ENCODE measurements around the gene CST3.
"Not testable (repeated sequence)": the region's sequence is repeated elsewhere in the genome, so short reads cannot be mapped to it uniquely, and the experiment has no call there.

Gene CST3

GRCh38 chr20:23627501-23627900, 10.3 kb downstream of the CST3 start:
- DNase-seq: no peak

DNA sequence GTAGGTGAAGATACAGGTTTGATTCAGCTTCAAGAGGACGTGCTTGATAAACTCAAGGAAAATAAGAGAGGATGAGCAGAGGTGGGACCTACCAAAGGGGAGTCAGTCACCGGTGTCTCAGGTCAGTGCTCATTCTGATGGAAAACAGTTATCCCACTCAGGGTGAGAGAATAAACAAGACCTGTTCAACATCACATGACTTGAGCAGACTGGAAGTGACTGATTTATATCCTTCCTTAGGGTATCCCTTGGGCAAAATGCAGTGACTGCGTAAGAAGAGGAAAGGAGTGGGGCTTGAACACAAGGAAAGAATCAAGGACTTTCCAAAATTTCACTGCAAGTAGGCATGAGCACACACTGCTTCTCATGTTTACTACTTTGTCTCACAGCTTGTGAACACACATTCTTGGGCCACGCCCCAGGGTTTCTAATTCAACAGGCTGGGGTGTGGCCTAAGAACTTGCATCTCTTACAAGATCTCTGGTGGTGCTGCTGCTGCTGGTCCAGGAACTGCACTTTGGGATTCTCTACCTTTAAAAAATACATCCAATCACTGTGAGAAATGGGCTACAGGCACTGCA, 11.6 kb downstream of the CST3 start:
- DNase-seq: no peak

DNA sequence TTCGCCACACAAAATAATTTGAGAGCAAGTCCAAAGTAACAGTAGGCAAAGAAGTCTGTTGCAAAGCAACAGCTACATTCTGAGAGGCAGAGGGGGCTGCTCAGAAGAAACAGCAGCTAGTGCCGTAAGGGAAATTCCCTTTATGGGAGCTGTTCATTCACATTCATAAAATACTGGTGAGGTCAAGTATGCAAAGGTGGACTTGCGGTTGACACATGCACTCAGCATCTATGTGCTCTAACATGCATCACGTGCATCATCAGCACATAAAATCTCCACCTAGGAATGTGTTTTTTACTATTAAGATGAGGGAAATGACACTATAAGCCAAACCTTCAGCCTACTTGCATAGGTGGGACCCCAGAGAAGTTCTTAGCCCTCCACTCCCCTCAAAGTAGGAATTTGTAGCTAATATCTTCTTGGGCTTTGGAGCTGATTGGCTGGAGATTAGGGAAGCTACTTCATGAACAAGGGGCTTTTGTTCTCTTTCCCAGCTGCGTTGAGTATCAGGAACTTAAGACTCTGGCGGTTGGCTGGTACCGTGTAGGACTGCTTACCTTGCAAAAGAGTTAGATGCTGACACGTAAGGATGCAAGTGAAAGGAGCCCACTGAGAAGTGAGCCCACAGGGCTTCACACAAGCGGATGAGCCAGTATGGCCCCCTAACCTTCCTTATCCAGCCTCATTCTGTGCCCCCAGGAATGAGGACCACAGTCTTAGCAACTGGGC, 12.4 kb downstream of the CST3 start:
- no peak for DNase-seq

DNA sequence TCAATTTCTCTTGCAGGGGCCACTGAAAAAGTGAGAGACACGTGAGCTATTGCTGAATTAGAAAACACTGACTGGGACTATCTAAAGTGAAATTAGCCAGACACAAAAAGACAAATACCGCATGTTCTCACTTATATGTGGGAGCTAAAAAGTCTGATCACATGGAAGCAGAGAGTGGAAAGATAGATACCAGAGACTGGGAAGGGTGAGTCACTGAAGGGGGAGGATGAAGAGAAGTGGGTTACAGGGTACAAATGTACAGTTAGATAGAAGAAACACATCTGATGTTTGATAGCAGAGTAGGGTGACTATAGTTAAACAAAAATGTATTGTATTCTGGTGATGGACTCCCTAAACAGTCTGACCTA, 13.4 kb downstream of the CST3 start:
- no peak for DNase-seq

DNA sequence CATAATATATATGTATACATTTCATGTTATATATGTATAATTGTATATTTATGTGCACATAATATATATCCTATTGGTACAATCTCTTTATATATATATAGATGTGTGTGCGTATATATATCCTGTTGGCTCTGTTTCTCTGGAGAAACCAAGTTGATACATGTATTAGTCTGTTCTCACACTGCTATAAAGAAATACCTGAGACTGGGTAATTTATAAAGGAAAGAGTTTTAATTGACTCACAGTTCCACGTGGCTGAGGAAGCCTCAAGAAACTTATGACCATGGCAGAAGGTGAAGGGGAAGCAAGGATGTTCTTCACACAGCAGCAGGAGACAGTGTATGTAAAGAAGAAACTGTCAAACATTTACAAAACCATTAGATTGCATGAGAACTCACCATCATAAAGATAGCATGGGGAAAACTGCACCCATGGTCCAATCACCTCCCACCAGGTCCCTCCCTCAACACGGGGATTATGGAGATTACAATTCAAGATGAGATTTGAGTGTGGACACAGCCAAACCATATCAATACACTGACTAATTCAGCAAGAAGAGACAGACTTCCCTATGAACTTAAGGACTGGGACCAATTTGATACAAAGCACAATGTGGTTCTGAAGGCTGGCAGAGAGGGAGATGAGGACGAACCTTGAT, 14.0 kb downstream of the CST3 start:
- no peak for DNase-seq

- DNase-seq: no peak
These were observed 14.9 kb downstream of the CST3 start for GRCh38 chr20:23622839-23623343.

- not testable (repeated sequence) for DNase-seq
These were observed 15.4 kb downstream of the CST3 start for GRCh38 chr20:23622401-23622800.

DNA sequence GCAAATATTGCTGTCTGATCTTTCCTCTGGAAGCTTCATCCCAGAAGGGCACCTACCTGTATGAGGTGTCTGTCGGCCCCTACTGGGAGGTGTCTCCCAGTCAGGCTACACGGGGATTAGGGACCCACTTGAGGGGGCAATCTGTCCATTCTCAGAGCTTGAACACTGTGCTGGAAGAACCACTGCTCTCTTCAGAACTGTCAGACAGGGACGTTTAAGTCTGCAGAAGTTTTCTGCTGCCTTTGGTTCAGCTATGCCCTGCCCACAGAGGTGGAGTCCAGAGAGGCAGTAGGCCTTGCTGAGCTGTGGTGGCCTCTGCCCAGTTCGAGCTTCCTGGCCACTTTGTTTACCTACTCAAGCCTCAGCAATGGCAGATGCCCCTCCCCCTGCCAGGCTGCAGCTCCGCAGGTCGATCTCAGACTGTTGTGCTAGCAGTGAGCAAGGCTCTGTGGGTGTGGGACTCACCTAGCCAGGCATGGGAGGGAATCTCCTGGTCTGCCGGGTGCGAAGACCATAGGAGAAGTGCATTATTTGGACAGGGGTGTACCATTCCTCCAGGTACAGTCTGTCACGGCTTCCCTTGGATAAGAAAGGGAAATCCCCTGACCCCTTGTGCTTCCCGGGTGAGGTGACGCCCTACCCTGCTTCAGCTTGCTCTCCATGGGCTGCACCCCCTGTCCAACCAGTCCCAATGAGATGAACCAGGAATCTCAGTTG, 16.9 kb downstream of the CST3 start:
- DNase-seq: not testable (repeated sequence)

DNA sequence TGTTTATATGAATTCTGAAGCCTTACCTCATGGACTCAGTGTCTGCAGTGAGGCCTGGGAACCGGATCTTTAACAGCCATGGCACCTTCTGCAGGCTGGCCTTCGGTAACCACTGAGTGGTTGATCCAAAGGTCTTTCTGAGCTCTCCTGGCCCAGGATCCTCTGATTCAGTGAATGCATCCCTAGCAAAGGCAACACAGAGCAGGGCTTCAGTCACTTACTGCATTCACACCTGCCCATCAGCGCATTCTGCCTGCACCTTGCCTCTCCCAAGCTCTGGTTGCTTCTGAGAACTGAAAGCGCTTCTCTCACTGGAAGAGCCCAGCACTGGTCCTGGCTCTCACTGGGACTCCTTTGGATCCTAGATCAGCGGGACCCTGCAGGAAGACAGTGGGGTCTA, 23.6 kb downstream of the CST3 start:
- DNase-seq: no peak

GRCh38 chr20:23613676-23614075, 24.1 kb downstream of the CST3 start:
- DNase-seq: no peak

DNA sequence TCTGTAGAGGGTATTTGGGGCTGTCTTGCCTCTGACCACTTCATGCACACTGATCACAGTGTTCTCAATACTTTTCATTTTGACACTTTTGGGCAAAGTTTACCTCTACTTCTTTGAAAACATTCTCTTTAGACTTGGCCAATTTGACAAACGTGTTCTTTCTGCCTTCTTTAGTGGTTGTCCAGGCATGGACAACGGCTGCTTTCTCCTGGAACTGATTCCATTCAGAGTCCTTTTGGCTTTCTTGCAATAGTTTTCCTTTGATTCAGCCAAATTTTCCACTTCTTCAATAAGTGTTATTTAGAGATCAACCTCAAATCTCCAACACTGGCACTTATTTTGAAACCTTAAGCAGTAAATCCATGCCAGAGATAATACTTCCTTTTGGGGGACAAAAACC, 25.4 kb downstream of the CST3 start:
- DNase-seq: no peak

GRCh38 chr20:23609486-23610109, 28.2 kb downstream of the CST3 start:
- DNase-seq: no peak

DNA sequence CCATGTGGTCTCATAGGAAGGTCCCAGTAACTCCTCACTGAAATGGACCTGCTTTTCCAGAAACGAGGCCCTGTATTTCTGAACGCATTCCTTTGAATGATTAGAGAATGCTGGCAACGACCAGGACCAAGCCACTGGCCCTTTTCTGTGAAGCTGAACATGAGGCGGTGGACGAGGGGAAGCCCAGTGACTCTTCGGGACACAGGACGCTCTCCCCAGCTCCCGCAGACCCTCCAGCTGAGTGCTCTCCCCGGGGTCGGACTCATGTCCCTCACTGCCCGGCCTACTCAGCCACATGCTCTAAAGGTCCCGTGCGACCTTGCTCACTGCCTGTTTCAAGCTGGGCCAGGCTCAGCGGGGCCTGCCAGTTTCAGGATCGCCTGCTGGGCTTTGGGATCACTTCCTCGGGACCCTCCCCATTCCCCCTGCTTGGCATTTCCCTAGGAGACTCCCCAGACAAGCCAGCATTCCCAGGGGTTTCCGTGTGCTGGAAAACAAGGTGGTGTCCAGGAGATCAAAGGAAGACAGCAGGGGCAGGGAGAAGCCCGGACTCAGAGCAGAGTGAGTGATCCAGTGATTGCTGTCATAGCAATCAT, 29.4 kb downstream of the CST3 start:
- DNase-seq: no peak

DNA sequence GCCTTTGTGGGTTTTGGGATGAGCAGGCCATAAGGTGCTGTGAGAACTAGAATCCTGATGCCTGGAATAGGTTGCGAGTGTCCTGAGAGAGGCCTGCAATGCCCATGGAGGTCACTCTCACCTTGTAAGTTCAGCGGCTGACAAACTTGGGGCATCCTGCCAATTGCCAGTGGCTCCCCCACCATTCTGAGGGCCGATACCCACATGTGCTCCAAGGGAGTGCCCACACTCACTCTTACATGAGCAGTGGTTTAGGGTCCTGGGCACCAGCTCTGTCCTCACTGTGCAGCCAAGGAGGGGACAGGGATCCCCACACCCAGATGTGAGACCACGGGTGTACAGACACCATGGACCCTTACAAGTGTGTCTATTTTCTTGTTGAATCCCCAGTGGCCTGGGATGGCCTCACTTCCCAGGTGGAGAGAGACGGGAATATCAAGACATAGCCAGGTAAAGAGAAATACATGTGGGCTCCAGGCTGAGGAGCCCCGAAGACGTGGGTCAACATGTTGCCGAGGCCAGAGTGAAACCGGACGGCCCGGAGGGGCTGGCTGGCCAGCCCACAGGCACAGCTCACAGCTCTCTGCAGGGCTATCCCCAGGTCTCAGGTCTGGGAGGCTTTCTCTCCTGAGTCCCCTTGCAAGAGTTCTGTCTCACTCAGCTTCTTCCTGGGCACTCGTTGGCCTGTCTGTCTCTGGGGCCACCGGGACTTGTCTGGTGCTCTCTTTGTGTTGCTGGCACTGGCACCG, 30.1 kb downstream of the CST3 start:
- DNase-seq: no peak

GRCh38 chr20:23606652-23607049, 31.1 kb downstream of the CST3 start:
- peak; percentile 79 for DNase-seq

DNA sequence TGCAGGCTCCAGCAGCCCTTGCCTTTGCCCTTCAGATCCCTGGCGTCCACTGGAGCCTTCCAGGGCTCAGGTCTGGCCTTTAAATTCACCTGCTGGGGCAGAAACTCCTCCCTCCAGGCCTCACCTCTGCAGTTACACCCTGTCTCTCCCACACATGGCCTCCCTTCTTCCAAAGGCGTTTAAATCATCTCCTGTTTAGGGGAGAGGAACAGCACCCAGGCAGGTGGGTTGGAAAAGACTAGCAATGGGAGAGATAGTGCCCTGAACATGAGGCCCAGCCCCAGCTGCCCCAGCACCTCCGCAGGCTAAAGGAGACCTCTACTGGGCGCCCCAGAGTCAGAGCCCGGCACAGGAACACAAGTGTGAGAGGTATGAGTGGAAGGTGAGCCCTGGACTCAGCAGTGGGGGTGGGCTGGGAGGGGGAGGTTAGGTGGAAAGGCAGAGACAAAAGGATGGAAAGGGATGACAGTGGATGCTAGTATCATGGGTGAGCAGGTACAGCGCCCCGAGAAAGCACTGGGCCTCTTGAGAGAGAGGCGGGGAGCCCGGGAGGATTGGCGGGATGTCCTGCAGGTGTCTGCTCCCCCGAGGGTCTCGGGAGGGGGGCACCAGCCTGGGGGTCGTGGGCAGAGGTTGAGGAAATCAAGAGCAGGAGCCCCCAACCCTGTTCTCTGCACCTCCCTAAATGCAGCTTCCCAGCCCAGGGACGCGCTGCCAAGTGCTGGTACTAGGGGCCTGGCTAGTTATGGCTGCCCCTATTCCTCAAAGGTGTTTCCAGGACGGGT, 31.7 kb downstream of the CST3 start, which contains the start of gene CST9:
CST9 (minus strand) TSS at position 51 of the 785 bp plus-strand sequence. CDS start 53 bp downstream, outside the sequence.
- DNase-seq: no peak

- DNase-seq: no peak
These were observed 33.4 kb downstream of the CST3 start for GRCh38 chr20:23604306-23604705.

DNA sequence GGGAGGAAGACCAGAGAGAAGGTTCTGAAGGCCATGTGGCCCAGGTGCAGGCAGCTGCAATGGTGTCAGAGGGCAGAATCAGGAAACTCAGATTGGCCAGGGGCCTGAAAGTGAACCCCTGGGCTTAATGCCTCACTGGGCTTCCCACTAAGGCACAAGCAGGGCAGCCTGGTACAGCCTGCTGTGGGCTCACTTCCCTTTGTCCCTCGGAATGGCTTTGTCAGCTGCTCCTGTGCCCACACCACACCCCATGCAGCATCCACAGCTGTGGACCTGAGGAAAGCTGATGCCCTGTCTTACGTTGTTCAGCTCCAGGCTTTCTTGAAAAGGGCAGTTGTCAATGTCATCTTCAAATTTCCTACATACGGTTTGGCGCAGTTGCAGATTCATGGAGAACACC, 34.4 kb downstream of the CST3 start:
- no peak for DNase-seq

DNA sequence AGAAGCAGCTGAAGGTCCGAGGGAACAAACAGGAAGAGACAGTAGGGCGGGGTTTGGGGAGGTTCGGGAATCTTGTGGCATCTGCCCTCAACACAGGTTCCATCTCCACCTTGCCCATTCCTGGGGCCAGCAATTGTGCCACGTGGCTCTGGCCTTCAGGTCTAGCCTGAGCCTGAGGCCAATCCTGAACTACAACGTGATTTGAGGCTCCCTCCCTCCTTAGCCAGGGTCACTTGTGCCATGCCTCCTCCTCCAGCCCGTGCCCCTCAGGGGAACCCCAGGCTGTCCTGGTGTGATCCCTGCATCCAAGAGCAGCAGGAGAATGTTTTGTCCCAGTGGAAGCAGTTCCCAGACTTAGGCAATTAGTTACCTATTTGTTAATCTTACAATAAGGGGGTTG, 35.1 kb downstream of the CST3 start:
- DNase-seq: no peak

GRCh38 chr20:23602241-23602640, 35.5 kb downstream of the CST3 start:
- no peak for DNase-seq

GRCh38 chr20:23601715-23602114, 36.0 kb downstream of the CST3 start:
- DNase-seq: no peak

Measured in left hindlimb (tissue), 1 donor.